Measurements from ENCODE around the gene VASN.

VASN gene

GRCh38 chr16:4407543-4408322 lies 36.1 kb downstream of the VASN start:
- TF ChIP-seq CTCF (IDR thresholded peaks at IDR 0.05): no peak
- H3K4me3 ChIP-seq (ENCODE audit: low read depth in 1 of 2, low read length in 1 of 2): no peak overlapping the region
- peaks cover 100% of the 10 kb centered on the region for H3K36me3 ChIP-seq
- H3K4me1 ChIP-seq (ENCODE audit: control insufficient read depth in 1 of 2, insufficient read depth in 1 of 2, low read depth in 1 of 2, low read length in 1 of 2): peaks cover 0 to 1% of the 10 kb centered on the region in 2 experiments
- no peak overlapping the region for H3K27ac ChIP-seq
- no peaks in the 10 kb centered on the region for H3K27me3 ChIP-seq
- no peaks in the 10 kb centered on the region for H3K9me3 ChIP-seq

- peaks cover 100% of the 10 kb centered on the region for H3K36me3 ChIP-seq
Measured at GRCh38 chr16:4408323-4408690, 36.7 kb downstream of the VASN start.

GRCh38 chr16:4409081-4409932 lies 37.7 kb downstream of the VASN start:
- no peak overlapping the region for H3K4me3 ChIP-seq (ENCODE audit: low read depth in 1 of 2, low read length in 1 of 2)
- no peak overlapping the region for H3K27ac ChIP-seq
- peaks cover 8 to 11% of the 10 kb centered on the region in 2 experiments for H3K4me1 ChIP-seq (ENCODE audit: control insufficient read depth in 1 of 2, insufficient read depth in 1 of 2, low read depth in 1 of 2, low read length in 1 of 2)
- H3K9me3 ChIP-seq: no peaks in the 10 kb centered on the region
- H3K36me3 ChIP-seq: peaks cover 96% of the 10 kb centered on the region
- H3K27me3 ChIP-seq: no peaks in the 10 kb centered on the region
- TF ChIP-seq CTCF (IDR thresholded peaks at IDR 0.05): no peak

More at GRCh38 chr16:4408323-4408690, 36.7 kb downstream of the VASN start:
- no peak overlapping the region for H3K27ac ChIP-seq
- H3K9me3 ChIP-seq: no peaks in the 10 kb centered on the region
- peaks cover 0 to 1% of the 10 kb centered on the region in 2 experiments for H3K4me1 ChIP-seq (ENCODE audit: control insufficient read depth in 1 of 2, insufficient read depth in 1 of 2, low read depth in 1 of 2, low read length in 1 of 2)
- no peaks in the 10 kb centered on the region for H3K27me3 ChIP-seq
- no peak overlapping the region for H3K4me3 ChIP-seq (ENCODE audit: low read depth in 1 of 2, low read length in 1 of 2)
- TF ChIP-seq CTCF (IDR thresholded peaks at IDR 0.05): no peak

GRCh38 chr16:4410335-4411075 lies 38.9 kb downstream of the VASN start:
- Histone ChIP-seq H3K27ac (no peak overlapping the region), H3K27me3 (no peaks in the 10 kb centered on the region), H3K36me3 (peaks cover 85% of the 10 kb centered on the region), H3K4me1 (ENCODE audit: control insufficient read depth in 1 of 2, insufficient read depth in 1 of 2, low read depth in 1 of 2, low read length in 1 of 2) (peaks cover 20 to 22% of the 10 kb centered on the region in 2 experiments), H3K9me3 (no peaks in the 10 kb centered on the region), H3K4me3 (ENCODE audit: low read depth in 1 of 2, low read length in 1 of 2) (no peak overlapping the region)
- TF ChIP-seq CTCF (IDR thresholded peaks at IDR 0.05): no peak

- Histone ChIP-seq H3K9me3 (no peaks in the 10 kb centered on the region), H3K4me1 (ENCODE audit: control insufficient read depth in 1 of 2, insufficient read depth in 1 of 2, low read depth in 1 of 2, low read length in 1 of 2) (peaks cover 22 to 24% of the 10 kb centered on the region in 2 experiments), H3K27ac (no peak overlapping the region), H3K4me3 (ENCODE audit: low read depth in 1 of 2, low read length in 1 of 2) (no peak overlapping the region), H3K27me3 (no peaks in the 10 kb centered on the region), H3K36me3 (peaks cover 74% of the 10 kb centered on the region)
- TF ChIP-seq CTCF (IDR thresholded peaks at IDR 0.05): no peak
Measured at GRCh38 chr16:4411684-4412083, 40.0 kb downstream of the VASN start.

Measured in neutrophil (primary cell).